H1 (cell line): ENCODE data around the gene EOGT. TPM values are rescaled to one million over a fixed set of nuclear protein-coding genes. Genes with fewer than 3 reads are reported as not detected.

Experiments used
- CTCF ChIA-PET: fragments of 300-600 bp; sonication (Branson Sonifier 250); formaldehyde crosslinking; loops from one replicate; lab custom pipeline; 2021; ENCODE audit not compliant: partially characterized antibody; lab: Charles Lee
- POLR2A ChIA-PET: fragments of 300-600 bp; sonication (Branson Sonifier 250); formaldehyde crosslinking; loops from one replicate; lab custom pipeline; 2021; ENCODE audit warnings: inconsistent platforms; ENCODE audit not compliant: partially characterized antibody; lab: Charles Lee
- DNase-seq, 2 experiments: peaks; one replicate each; pipeline versions ENCODE4 v3.0.0 to v3.0.0-alpha.2; 2010 to 2022; ENCODE audit warnings: low spot score in 2 of 2, low read depth in 1 of 2, mixed read lengths in 1 of 2
- FAIRE-seq: peaks from 2 replicates; lab custom pipeline; 2011; peaks lifted over from hg19 to GRCh38; lab: Jason Lieb, UNC
- H2AFZ ChIP-seq: 2 replicates; pipeline ENCODE4 v1.8.1; 2012; ENCODE audit warnings: low read length, inconsistent platforms
- H2AK5ac ChIP-seq: 2 replicates; pipeline ENCODE4 v1.6.1; 2013; ENCODE audit warnings: low read depth, low read length
- H2BK120ac ChIP-seq: replicated peaks from 2 replicates; pipeline ENCODE3; 2013; ENCODE audit warnings: low read depth, low read length, inconsistent platforms
- H2BK12ac ChIP-seq: 2 replicates; pipeline ENCODE4 v1.6.1; 2013; ENCODE audit warnings: low read depth, low read length
- H2BK15ac ChIP-seq: 2 replicates; pipeline ENCODE4 v1.6.1; 2013; ENCODE audit warnings: low read length
- H2BK20ac ChIP-seq: 2 replicates; pipeline ENCODE4 v1.6.1; 2013; ENCODE audit warnings: low read length
- H2BK5ac ChIP-seq: 2 replicates; pipeline ENCODE4 v1.6.1; 2013; ENCODE audit warnings: low read depth, low read length
- H3K14ac ChIP-seq: 2 replicates; pipeline ENCODE4 v1.6.1; 2013; ENCODE audit warnings: inconsistent platforms; ENCODE audit not compliant: insufficient read length
- H3K18ac ChIP-seq: 2 replicates; pipeline ENCODE4 v1.6.1; 2013; ENCODE audit warnings: low read length; ENCODE audit errors: extremely low read depth
- H3K23ac ChIP-seq: 2 replicates; pipeline ENCODE4 v1.6.1; 2013; ENCODE audit warnings: inconsistent platforms; ENCODE audit not compliant: insufficient read length
- H3K23me2 ChIP-seq: 2 replicates; pipeline ENCODE4 v1.6.1; 2013; ENCODE audit warnings: low read depth, low read length
- H3K27ac ChIP-seq: 2 replicates; pipeline ENCODE4 v1.6.1; 2011; ENCODE audit warnings: low read depth, low read length, inconsistent platforms
- H3K27me3 ChIP-seq, 4 experiments: replicated peaks in 1 of 4; 1 replicate in 1 of 4; 2 replicates in 3 of 4; pipeline versions ENCODE4 v1.6.1 to v1.8.1; 2011 to 2013; ENCODE audit warnings: low read length in 3 of 4, mild to moderate bottlenecking in 3 of 4, inconsistent platforms in 2 of 4, mixed read lengths in 2 of 4, moderate library complexity in 1 of 4; ENCODE audit not compliant: control insufficient read depth in 3 of 4, insufficient read depth in 3 of 4; ENCODE audit errors: extremely low read depth in 1 of 4
- H3K36me3 ChIP-seq, 4 experiments: 2 replicates each; pipeline versions ENCODE4 v1.6.1 to v1.8.1; 2011 to 2013; ENCODE audit warnings: mild to moderate bottlenecking in 4 of 4, low read length in 3 of 4, moderate library complexity in 2 of 4, control low read depth in 1 of 4, inconsistent platforms in 1 of 4; ENCODE audit not compliant: insufficient read depth in 4 of 4, control insufficient read depth in 2 of 4
- H3K4ac ChIP-seq: replicated peaks from 2 replicates; pipeline ENCODE3; 2013; ENCODE audit warnings: low read length, low read depth, mixed read lengths, inconsistent platforms; ENCODE audit not compliant: insufficient read length
- H3K4me1 ChIP-seq, 4 experiments: replicated peaks in 1 of 4; 1 replicate in 1 of 4; 2 replicates in 3 of 4; pipeline versions ENCODE4 v1.6.1 to v1.8.1; 2011 to 2013; ENCODE audit warnings: low read length in 3 of 4, inconsistent platforms in 2 of 4, mixed read lengths in 1 of 4; ENCODE audit not compliant: insufficient read depth in 4 of 4, control insufficient read depth in 3 of 4
- H3K4me2 ChIP-seq, 2 experiments: 2 replicates each; pipeline versions ENCODE4 v1.6.1 to v1.8.1; 2011 to 2013; ENCODE audit warnings: low read depth in 2 of 2, low read length in 2 of 2, control low read depth in 1 of 2, inconsistent platforms in 1 of 2, mild to moderate bottlenecking in 1 of 2; ENCODE audit not compliant: insufficient read depth in 1 of 2
- H3K4me3 ChIP-seq, 4 experiments: fragments of 200-600, 300-600 bp in 1 of 4; sonication (generic), shearing (Covaris generic), sonication (Bioruptor Twin) in 1 of 4; 2 replicates each; pipeline versions ENCODE4 v1.5.1 to v1.8.1; 2011 to 2016; ENCODE audit warnings: low read length in 4 of 4, low read depth in 3 of 4, control low read depth in 2 of 4, inconsistent platforms in 2 of 4, mild to moderate bottlenecking in 2 of 4, mixed read lengths in 1 of 4, moderate library complexity in 1 of 4; ENCODE audit not compliant: insufficient read depth in 2 of 4; ENCODE audit errors: extremely low read depth in 1 of 4
- H3K56ac ChIP-seq: replicated peaks from 2 replicates; pipeline ENCODE3; 2013; ENCODE audit warnings: low read depth, mild to moderate bottlenecking, mixed read lengths, low read length, inconsistent platforms; ENCODE audit not compliant: insufficient read length
- H3K79me1 ChIP-seq: 2 replicates; pipeline ENCODE4 v1.6.1; 2013; ENCODE audit warnings: low read depth, low read length, control low read depth
- H3K79me2 ChIP-seq, 2 experiments: 2 replicates each; pipeline versions ENCODE4 v1.6.1 to v1.8.1; 2012 to 2013; ENCODE audit warnings: low read length in 2 of 2, mild to moderate bottlenecking in 2 of 2, inconsistent platforms in 1 of 2; ENCODE audit not compliant: insufficient read depth in 2 of 2, control insufficient read depth in 1 of 2
- H3K9ac ChIP-seq, 4 experiments: replicated peaks in 1 of 4; 1 replicate in 1 of 4; 2 replicates in 3 of 4; pipeline versions ENCODE4 v1.6.1 to v1.8.1; 2011 to 2013; ENCODE audit warnings: low read depth in 3 of 4, low read length in 3 of 4, control low read depth in 2 of 4, mild to moderate bottlenecking in 2 of 4, moderate library complexity in 2 of 4, inconsistent platforms in 1 of 4; ENCODE audit errors: extremely low read depth in 1 of 4
- H3K9me3 ChIP-seq, 2 experiments: 2 replicates each; pipeline versions ENCODE4 v1.6.1 to v1.8.1; 2012 to 2013; ENCODE audit warnings: mild to moderate bottlenecking in 2 of 2, moderate library complexity in 2 of 2, control low read depth in 1 of 2, inconsistent platforms in 1 of 2, low read depth in 1 of 2, low read length in 1 of 2, mixed read lengths in 1 of 2; ENCODE audit not compliant: insufficient read depth in 2 of 2
- H4K20me1 ChIP-seq, 2 experiments: replicated peaks in 1 of 2; 2 replicates each; pipeline versions ENCODE3 to v1.8.1; 2011 to 2013; ENCODE audit warnings: inconsistent platforms in 2 of 2, low read length in 2 of 2, mild to moderate bottlenecking in 1 of 2; ENCODE audit not compliant: insufficient read depth in 2 of 2, control insufficient read depth in 1 of 2
- H4K5ac ChIP-seq: 2 replicates; pipeline ENCODE4 v1.6.1; 2013; ENCODE audit warnings: low read length, low read depth, mixed read lengths, inconsistent platforms; ENCODE audit not compliant: insufficient read length
- H4K8ac ChIP-seq: 2 replicates; pipeline ENCODE4 v1.8.0; 2013; ENCODE audit warnings: mild to moderate bottlenecking, moderate library complexity, low read length, inconsistent platforms; ENCODE audit not compliant: insufficient read depth; ENCODE audit errors: extremely low read depth
- H4K91ac ChIP-seq: replicated peaks from 2 replicates; pipeline ENCODE3; 2013; ENCODE audit warnings: low read length, mixed read lengths, inconsistent platforms; ENCODE audit not compliant: insufficient read length
- BCL11A ChIP-seq, 2 experiments: IDR thresholded peaks; one replicate each; pipeline ENCODE4 v1.6.1; 2011; ENCODE audit warnings: low read depth in 2 of 2, low read length in 2 of 2, mild to moderate bottlenecking in 2 of 2
- CHD1 ChIP-seq: IDR thresholded peaks from 2 replicates; pipeline ENCODE4 v1.6.1; 2012; ENCODE audit warnings: low read depth, low read length, improper control_type of control experiment
- CTBP2 ChIP-seq: IDR thresholded peaks from 2 replicates; pipeline ENCODE4 v1.7.0; 2011; ENCODE audit warnings: borderline replicate concordance, mild to moderate bottlenecking, moderate library complexity, mixed read lengths, low read length; ENCODE audit not compliant: insufficient read depth, insufficient read length
- POLR2A ChIP-seq, 2 experiments: IDR thresholded peaks; 1 replicate in 1 of 2; 2 replicates in 1 of 2; pipeline ENCODE4 v1.6.1; 2011; ENCODE audit warnings: low read depth in 2 of 2, low read length in 2 of 2, mild to moderate bottlenecking in 2 of 2; ENCODE audit errors: control extremely low read depth in 1 of 2
- POU5F1 ChIP-seq: IDR thresholded peaks from 2 replicates; pipeline ENCODE4 v1.6.1; 2011; ENCODE audit warnings: low read depth, mild to moderate bottlenecking, low read length, moderate library complexity
- RBBP5 ChIP-seq: IDR thresholded peaks from 2 replicates; pipeline ENCODE4 v1.7.1; 2012; ENCODE audit warnings: low read depth, mild to moderate bottlenecking, inconsistent platforms, low read length, moderate library complexity, borderline replicate concordance
- whole genome bisulfite sequencing, 2 experiments: shearing (Covaris generic) in 1 of 2; methylation state at CpG; one replicate each; pipeline versions ENCODE4 v1.1.6 to v1.1.7; 2013 to 2015; ENCODE audit warnings: low lambda C conversion rate in 2 of 2, mixed read lengths in 2 of 2, inconsistent platforms in 1 of 2, low coverage in 1 of 2, missing lambda C conversion rate in 1 of 2; ENCODE audit not compliant: insufficient replicate concordance in 2 of 2, insufficient coverage in 1 of 2, insufficient read length in 1 of 2; ENCODE audit errors: extremely low coverage in 1 of 2, missing lambda C conversion rate in 1 of 2; 5-methylcytosine and 5-hydroxymethylcytosine counted together
- polyA plus RNA-seq, 7 experiments: library from polyadenylated mRNA; depleted of rRNA in 3 of 7; stranded (reverse) in 5 of 7; unstranded in 2 of 7; fragments of >200 nt in 5 of 7; fragments of 200-250 nt in 2 of 7; gene quantifications; 1 replicate in 5 of 7; 2 replicates in 1 of 7; 4 replicates in 1 of 7; pipeline versions ENCODE4 v1.2.1 to v1.2.3, GENCODE V29; 2011 to 2013; ENCODE audit warnings: missing spikeins in 2 of 7, mixed read lengths in 2 of 7
- total RNA-seq: library from RNA; stranded (reverse); fragmentation: NEBNext Ultra II Directional; extraction: Animal tissue kit (Norgen Biotek cat#: 25700); gene quantifications from 2 replicates; pipeline ENCODE4 v1.2.1, GENCODE V29; 2021

EOGT gene
- total and polyA plus RNA-seq, 2 of the 8 experiments (the other 6 are each of a cell fraction or from before 2014, with no cell fraction given): 6.7 to 20.7 TPM

DNA sequence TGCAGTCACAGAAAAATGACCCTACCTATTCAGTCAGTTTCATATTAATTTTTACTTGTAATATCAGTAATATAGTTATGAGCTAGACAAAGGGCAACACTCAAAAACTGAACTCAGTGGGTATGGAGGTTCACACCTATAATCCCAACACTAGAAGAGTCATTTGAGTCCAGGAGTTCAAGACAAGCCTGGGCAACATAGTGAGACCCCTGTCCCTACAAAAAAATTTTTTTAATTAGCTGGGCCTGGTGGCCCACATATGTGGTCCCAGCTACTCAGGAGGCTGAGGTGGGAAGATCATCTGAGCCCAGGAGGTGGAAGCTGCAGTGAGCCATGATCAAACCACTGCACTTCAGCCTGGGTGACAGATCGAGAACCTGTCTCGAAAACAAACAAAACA is 35.5 kb upstream of the EOGT start:
- no peak for FAIRE-seq
- Histone ChIP-seq H3K56ac (no peak overlapping the region), H2BK12ac (no peak overlapping the region), H3K23me2 (peaks cover 7% of the 10 kb centered on the region), H3K36me3 (peaks cover 3 to 24% (median 7%) of the 10 kb centered on the region in 4 experiments; a peak in 6 of 8 replicates), H2BK120ac (no peak overlapping the region), H3K9me3 (no peaks in the 10 kb centered on the region), H3K18ac (no peak overlapping the region), H3K27ac (no peak overlapping the region), H3K4me3 (no peak overlapping the region), H4K8ac (no peak overlapping the region), H3K23ac (no peak overlapping the region), H4K20me1 (no peaks in the 10 kb centered on the region), H4K91ac (no peak overlapping the region), H3K79me2 (peaks cover 0 to 22% of the 10 kb centered on the region in 2 experiments; a peak in 2 of 4 replicates), H2BK5ac (no peak overlapping the region), H2BK20ac (no peak overlapping the region), H3K9ac (no peak overlapping the region), H3K4me1 (peaks cover 0 to 4% (median 1%) of the 10 kb centered on the region in 4 experiments; a peak in 2 of 7 replicates), H3K79me1 (no peaks in the 10 kb centered on the region), H3K4ac (no peak overlapping the region), H4K5ac (no peak overlapping the region), H2AK5ac (no peak overlapping the region), H2BK15ac (no peak overlapping the region), H2AFZ (no peak overlapping the region), H3K14ac (no peak overlapping the region), H3K4me2 (no peak overlapping the region), H3K27me3 (no peaks in the 10 kb centered on the region)
- ChIA-PET CTCF (no interaction called here), POLR2A (no interaction called here)
- DNase-seq: no peak
- TF ChIP-seq CTBP2 (no peak), BCL11A (IDR thresholded peaks at IDR 0.05; ENCODE audit: low read depth in 2 of 2, low read length in 2 of 2) (no peak), RBBP5 (no peak), CHD1 (no peak), POLR2A (IDR thresholded peaks at IDR 0.05; ENCODE audit: control extremely low read depth in 1 of 2, low read depth in 2 of 2, low read length in 2 of 2) (no peak), POU5F1 (no peak)
- 83% methylated on average over 2 of the region's 2 CpGs; no CpG with 5 or more reads in 1 of the 2 experiments for WGBS, 2 experiments
